NK-92 (cell line): ENCODE measurements around the gene LMBR1L.

Source experiments
- DNase-seq: peaks from one replicate; lab custom pipeline; 2025; ENCODE audit not compliant: unreplicated experiment; lab: John Stamatoyannopoulos, UW

Gene LMBR1L

DNA sequence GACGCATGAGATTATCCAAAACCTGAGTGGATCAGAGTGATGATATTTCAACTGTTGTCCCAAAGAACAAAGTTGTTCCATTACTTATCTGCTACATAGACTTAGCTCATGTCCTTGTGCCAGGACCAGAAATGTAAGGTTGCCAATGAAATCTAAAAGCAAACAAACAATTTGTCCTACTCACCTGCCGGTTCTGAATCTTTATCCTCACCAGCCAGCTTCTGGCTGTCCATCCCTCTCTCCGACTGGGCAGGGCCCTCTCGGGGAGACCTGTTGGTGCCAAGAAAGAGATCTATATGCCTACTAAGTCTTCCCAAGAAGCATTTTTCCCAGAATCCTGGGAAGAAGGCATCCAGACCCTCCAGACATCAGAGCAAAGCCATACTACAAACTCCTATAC lies 55.6 kb downstream of the LMBR1L start:
- DNase-seq: no peak

DNA sequence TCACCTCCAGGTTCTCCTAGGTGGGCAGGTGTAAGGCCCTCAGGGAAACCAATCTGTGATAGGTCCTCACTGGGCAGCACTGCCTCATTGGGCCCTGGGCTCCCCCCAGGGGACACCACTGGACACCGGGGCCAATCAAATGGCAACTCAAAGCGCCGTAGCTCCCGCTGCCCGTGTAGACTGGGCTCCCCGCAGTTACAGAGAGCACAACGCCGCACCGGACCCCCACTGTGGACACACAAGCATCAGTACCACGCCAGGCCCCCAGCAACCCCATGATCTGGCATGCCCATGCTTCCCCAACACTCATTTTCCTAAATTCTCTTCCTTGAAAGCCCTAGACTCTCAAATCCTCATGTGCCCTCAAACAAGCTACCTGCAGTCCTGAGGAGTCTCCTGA lies 56.1 kb downstream of the LMBR1L start:
- no peak for DNase-seq

DNA sequence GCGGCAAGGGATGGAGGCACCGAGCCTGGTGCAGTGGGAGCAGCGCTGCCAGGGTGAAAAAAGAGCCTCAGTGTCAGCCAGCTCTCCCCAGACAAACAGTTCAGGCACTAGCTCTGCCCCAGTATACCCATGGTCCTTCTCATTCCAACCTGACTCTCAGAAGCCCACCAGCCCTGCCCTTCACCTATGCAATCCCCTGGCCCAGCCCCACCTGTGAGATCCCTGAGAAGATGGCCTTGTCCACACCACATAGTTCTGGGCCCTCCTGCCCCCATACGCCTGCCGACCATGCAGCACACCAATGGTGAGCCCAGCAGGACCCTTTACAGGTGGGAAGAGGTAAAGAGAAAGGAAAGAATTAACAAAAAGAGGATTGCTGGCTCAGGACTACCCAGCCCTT lies 56.6 kb downstream of the LMBR1L start:
- DNase-seq: no peak

DNA sequence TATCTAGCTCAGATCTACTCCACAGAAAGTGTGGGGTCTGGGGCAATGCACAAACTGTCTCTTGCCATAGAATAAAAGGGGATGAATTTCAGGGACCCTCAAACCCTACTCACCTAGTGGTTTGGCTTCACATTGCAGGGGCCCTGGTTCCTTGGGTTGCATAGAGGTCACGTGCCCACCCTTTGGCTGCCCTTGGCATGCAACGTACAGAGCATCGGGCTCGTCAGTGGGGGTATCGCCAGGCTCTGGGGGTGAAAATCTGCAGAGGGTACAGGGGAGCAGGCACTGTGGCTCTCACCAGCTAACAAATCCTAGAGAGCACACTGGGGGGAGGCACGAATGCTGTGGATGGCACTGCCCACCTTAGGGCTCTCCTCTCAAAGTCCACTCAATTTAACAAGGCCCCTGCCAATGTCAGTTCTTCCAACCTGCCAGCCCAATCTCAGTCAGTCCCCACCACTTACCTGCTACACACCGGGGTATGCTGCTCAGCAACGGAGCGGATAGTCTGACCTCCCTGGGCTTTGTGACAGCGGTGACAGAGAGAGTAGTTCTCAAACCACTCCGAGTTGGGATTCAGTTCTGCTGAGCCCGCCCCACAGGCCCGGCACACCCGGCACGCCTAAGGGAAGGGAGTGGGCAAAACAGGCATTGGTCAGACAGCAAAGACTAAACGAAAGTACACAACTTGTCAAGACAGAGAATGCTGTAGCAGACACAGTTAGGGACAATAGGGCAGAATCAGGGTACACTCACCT lies 58.0 kb downstream of the LMBR1L start:
- no peak for DNase-seq

DNA sequence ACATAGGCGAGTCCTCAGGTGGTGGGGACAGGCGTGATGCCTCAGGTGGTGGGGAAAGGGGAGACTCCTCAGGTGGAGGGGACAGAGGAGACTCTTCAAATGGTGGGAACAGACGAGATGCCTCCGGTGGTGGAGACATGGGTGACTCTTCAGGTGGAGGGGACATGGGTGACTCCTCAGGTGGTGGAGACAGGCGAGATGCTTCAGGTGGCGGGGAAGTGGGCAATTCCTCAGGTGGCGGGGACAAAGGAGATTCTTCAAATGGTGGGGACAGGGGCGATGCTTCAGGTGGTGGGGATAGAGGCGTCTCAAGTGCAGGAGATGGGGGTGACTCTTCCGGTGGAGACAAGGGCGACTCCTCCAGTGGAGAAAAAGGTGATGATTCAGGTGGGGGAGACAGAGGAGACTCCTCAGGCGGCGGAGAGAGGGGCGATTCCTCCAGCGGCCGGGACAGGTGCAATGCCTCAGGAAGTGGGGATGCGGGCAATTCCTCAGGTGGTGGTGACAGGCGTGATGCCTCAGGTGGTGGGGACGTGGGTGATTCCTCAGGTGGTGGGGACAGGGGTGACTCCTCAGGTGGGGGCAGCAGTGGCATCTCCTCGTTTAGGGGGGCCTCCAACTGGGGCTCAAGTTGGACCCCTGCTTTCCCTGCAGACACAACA lies 58.7 kb downstream of the LMBR1L start:
- no peak for DNase-seq

DNA sequence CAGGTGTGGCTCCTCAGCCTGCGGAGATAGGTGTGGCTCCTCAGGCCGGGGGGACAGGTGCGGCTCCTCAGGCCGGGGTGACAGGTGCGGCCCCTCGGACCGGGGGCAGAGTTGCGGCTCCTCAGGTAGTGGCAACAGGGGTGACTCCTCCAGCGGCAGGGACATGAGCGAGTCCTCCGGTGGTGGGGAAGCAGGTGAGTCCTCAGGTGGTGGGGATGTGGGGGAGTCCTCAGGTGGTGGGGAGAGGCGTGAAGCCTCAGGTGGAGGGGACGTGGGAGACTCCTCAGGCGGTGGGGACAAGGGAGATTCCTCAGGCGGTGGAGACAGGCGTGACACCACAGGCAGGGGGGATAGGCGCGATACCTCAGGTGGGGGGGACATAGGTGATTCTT lies 59.3 kb downstream of the LMBR1L start:
- no peak for DNase-seq

DNA sequence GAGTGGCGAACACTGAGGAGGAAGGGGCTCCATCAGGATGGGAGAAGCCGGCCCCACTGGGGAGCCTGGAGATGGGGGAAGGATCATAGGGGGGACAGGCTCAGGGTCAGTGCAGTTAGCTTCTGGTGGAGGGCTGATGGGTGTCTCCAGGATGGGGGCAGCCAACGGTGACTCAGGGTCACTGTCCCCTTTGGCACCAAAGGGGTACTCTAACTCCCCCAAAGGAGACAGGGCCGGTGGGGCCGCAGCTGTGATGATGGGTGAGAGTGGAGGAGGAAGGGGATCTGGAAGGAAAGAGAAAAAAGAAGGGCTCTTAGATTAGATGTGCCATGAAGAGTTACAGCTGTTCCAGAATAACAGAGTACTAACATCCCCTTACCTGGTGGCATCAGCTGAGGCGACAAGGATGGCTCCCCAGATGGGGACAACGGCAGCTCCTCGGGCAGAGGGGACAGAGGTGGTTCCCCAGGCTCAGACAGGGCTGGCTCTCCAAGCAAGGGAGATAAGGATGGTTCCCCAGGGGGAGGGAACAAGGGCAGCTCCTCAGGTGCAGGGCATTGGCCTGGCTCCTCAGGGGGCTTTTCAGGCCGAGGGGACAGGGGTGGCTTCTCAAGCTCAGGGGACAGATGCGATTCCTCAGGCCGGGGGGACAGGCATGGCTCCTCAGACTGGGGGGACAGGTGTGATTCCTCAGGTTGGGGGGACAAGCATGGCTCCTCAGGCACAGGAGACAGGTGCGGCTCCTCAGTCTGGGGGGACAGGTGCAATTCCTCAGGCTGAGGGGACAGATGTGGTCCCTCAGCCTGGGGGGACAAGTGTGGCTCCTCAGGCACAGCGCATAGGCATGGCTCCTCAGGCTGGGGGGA lies 59.9 kb downstream of the LMBR1L start:
- no peak for DNase-seq

DNA sequence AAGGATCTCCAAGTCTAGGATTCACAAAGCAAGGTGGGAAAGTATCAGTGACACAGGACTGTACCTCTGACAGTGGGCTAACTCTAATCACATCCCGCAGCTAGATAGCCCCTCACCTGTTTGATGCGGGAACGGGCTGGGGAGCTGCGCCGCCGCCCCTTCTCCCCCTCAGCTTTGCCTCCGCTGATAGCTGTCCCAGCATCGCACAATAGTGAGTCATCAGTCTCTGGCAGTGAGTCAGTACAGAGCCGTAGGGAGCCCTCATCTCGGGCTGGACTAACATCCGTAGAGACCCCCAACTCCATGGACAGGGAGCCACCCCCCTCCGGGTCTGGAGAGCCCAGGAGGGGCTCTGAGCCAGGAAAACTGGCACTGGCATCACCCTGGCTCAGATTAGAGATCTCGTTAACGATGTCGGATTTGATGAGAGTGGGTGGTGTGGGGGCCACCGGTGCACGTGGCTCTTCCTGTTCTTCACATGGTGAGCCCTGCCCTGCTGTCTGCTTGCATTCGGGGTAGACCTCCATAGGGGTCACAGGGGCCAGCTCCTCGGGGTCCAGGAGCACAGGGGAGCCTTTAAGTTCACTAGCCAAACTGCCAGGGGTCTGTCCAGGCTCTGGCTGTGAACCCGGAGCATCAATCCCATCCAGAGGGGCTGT lies 61.0 kb downstream of the LMBR1L start:
- DNase-seq: no peak

DNA sequence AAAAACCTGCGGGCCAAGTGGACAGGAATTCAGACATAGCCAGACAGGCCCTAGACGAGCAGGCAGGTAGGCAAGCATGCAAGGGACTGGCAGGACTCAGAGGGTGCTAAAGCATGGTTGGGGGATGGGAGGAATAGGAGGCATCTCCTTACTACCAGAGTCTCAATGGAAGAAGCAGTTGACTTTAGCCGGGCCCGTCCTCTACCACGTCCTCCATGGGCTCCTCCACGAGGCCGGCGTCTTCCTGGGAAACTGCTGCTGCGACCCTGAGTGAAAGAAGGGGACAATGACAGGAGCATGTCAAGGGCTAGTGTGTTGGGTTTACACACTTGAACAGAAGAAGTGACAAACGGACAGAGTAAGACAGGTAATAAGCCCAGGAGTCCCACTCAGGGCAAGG lies 61.7 kb downstream of the LMBR1L start:
- DNase-seq: no peak
